HG02970 (cell line): ENCODE results near the gene LOXHD1.

Source experiments
- ATAC-seq: cut with Tn5 transposase; IDR thresholded peaks from one replicate; pipeline ENCODE4 v1.9.1; 2021; ENCODE audit warnings: mild to moderate bottlenecking, moderate library complexity, moderate number of reproducible peaks; ENCODE audit not compliant: unreplicated experiment, low FRiP score

The LOXHD1 gene

GRCh38 chr18:46629361-46629760 lies 27.7 kb downstream of the LOXHD1 start:
- no peak for ATAC-seq

GRCh38 chr18:46628206-46628605 lies 28.8 kb downstream of the LOXHD1 start:
- no peak for ATAC-seq

GRCh38 chr18:46627136-46627535 lies 29.9 kb downstream of the LOXHD1 start:
- no peak for ATAC-seq

GRCh38 chr18:46625069-46625468 lies 32.0 kb downstream of the LOXHD1 start:
- no peak for ATAC-seq

- no peak for ATAC-seq
These were observed 32.9 kb downstream of the LOXHD1 start for GRCh38 chr18:46624127-46624526.

- ATAC-seq: no peak
These were observed 33.5 kb downstream of the LOXHD1 start for GRCh38 chr18:46623541-46623940.

GRCh38 chr18:46622999-46623398 lies 34.0 kb downstream of the LOXHD1 start:
- no peak for ATAC-seq

- ATAC-seq: no peak
These were observed 34.6 kb downstream of the LOXHD1 start for GRCh38 chr18:46622451-46622850.

GRCh38 chr18:46621871-46622270 lies 35.1 kb downstream of the LOXHD1 start:
- no peak for ATAC-seq

- no peak for ATAC-seq
These were observed 35.8 kb downstream of the LOXHD1 start for GRCh38 chr18:46621111-46621766.

GRCh38 chr18:46619559-46619958 lies 37.5 kb downstream of the LOXHD1 start:
- ATAC-seq: no peak

- no peak for ATAC-seq
These were observed 41.3 kb downstream of the LOXHD1 start for GRCh38 chr18:46615720-46616119.

GRCh38 chr18:46609048-46609447 lies 48.0 kb downstream of the LOXHD1 start:
- no peak for ATAC-seq

GRCh38 chr18:46607926-46608325 lies 49.1 kb downstream of the LOXHD1 start:
- ATAC-seq: no peak

- ATAC-seq: no peak
These were observed 55.7 kb downstream of the LOXHD1 start for GRCh38 chr18:46601141-46601805.

GRCh38 chr18:46596119-46596518 lies 60.9 kb downstream of the LOXHD1 start:
- no peak for ATAC-seq

GRCh38 chr18:46591783-46592391 lies 65.1 kb downstream of the LOXHD1 start:
- no peak for ATAC-seq

GRCh38 chr18:46590103-46590502 lies 66.9 kb downstream of the LOXHD1 start:
- ATAC-seq: no peak

GRCh38 chr18:46588971-46589660 lies 67.9 kb downstream of the LOXHD1 start:
- no peak for ATAC-seq

- ATAC-seq: no peak
These were observed 69.4 kb downstream of the LOXHD1 start for GRCh38 chr18:46587600-46587999.

- no peak for ATAC-seq
These were observed 73.3 kb downstream of the LOXHD1 start for GRCh38 chr18:46583711-46584110.
